Measurements from ENCODE around the gene TSSK6.
"Not testable (repeated sequence)": the region's sequence is repeated elsewhere in the genome, so short reads cannot be mapped to it uniquely, and the experiment has no call there.

TSSK6 gene

GRCh38 chr19:19486343-19487076, 28.8 kb downstream of the TSSK6 start:
- no peak for DNase-seq

- DNase-seq, result no peak
Observed at GRCh38 chr19:19485998-19486290, 29.4 kb downstream of the TSSK6 start.

GRCh38 chr19:19485161-19485997, 30.0 kb downstream of the TSSK6 start:
- no peak for DNase-seq

- DNase-seq, result no peak
Observed at GRCh38 chr19:19482809-19483596, 32.3 kb downstream of the TSSK6 start.

- no peak for DNase-seq
Observed at GRCh38 chr19:19480688-19481087, 34.7 kb downstream of the TSSK6 start.

GRCh38 chr19:19477705-19478383, 37.5 kb downstream of the TSSK6 start:
- no peak for DNase-seq

GRCh38 chr19:19475849-19476828, 39.2 kb downstream of the TSSK6 start:
- no peak for DNase-seq

- no peak for DNase-seq
Observed at GRCh38 chr19:19475015-19475765, 40.2 kb downstream of the TSSK6 start.

GRCh38 chr19:19472106-19472505, 43.2 kb downstream of the TSSK6 start:
- not testable (repeated sequence) for DNase-seq

- no peak for DNase-seq
Observed at GRCh38 chr19:19471682-19472081, 43.7 kb downstream of the TSSK6 start.

- no peak for DNase-seq
Observed at GRCh38 chr19:19470579-19470978, 44.8 kb downstream of the TSSK6 start.

- DNase-seq, result no peak
Observed at GRCh38 chr19:19468424-19469050, 46.8 kb downstream of the TSSK6 start.

- DNase-seq, result no peak
Observed at GRCh38 chr19:19466201-19466600, 49.1 kb downstream of the TSSK6 start.

- DNase-seq, result no peak
Observed at GRCh38 chr19:19465436-19466070, 49.8 kb downstream of the TSSK6 start.

GRCh38 chr19:19464339-19465098, 50.8 kb downstream of the TSSK6 start:
- peak; percentile 61 for DNase-seq
